HG03045 (cell line): Measurements from ENCODE around the gene CAPRIN1.

Source experiments
- ATAC-seq: cut with Tn5 transposase; IDR thresholded peaks from one replicate; pipeline ENCODE4 v1.9.1; 2021; ENCODE audit warnings: mild to moderate bottlenecking, moderate library complexity; ENCODE audit not compliant: unreplicated experiment

The CAPRIN1 gene, protein sequence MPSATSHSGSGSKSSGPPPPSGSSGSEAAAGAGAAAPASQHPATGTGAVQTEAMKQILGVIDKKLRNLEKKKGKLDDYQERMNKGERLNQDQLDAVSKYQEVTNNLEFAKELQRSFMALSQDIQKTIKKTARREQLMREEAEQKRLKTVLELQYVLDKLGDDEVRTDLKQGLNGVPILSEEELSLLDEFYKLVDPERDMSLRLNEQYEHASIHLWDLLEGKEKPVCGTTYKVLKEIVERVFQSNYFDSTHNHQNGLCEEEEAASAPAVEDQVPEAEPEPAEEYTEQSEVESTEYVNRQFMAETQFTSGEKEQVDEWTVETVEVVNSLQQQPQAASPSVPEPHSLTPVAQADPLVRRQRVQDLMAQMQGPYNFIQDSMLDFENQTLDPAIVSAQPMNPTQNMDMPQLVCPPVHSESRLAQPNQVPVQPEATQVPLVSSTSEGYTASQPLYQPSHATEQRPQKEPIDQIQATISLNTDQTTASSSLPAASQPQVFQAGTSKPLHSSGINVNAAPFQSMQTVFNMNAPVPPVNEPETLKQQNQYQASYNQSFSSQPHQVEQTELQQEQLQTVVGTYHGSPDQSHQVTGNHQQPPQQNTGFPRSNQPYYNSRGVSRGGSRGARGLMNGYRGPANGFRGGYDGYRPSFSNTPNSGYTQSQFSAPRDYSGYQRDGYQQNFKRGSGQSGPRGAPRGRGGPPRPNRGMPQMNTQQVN

DNA sequence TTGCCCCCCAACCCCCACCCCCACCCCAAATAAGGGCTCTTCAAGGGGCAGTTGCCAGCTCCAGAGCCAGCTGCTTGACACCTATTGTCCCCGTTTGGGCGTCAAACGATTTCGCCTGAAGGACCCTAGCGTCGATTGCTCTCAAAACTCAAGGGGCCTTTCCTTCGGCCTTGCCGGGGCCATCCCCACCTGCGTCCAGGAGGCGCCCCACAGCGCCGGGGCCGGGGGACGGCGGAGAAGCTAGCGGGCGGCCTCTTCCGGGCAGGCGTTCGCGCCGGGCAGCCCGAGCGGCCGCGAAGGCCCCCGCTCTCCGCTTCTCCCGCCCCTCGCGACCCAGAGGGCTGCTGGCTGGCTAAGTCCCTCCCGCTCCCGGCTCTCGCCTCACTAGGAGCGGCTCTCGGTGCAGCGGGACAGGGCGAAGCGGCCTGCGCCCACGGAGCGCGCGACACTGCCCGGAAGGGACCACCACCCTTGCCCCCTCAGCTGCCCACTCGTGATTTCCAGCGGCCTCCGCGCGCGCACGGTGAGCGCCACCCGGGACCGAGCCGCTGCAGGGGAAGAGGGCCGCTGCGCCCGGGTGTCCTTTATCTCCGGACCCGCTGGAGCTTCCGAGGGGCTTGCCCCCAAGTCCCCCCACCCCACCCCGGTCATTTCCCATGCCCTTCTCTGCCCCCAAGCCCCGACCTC, at the start of gene CAPRIN1:
TSS of gene CAPRIN1 (plus strand) at position 383 of the 687 bp plus-strand sequence. CDS start 690 bp downstream, outside the sequence.
- ATAC-seq = peak; percentile 62

DNA sequence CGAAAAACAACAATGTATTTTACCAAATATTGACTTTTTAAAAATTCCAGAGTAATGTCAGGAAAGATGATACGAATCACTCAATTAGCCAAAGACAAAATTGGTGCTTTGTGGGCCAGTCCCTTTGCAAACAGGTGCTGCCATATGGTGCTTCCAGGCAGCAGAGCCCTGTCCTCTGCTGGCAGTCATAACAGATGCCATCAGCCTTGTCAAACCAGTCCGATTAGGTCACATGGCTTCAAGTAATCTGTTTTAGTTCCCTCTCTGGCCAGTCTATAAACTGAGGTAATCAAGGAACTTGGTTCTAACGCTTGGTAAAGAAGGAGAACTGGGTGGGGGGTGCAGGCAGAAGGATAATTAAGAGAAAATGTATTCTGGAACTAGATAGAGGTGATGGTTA, 49.1 kb upstream of the CAPRIN1 start:
- no peak for ATAC-seq

DNA sequence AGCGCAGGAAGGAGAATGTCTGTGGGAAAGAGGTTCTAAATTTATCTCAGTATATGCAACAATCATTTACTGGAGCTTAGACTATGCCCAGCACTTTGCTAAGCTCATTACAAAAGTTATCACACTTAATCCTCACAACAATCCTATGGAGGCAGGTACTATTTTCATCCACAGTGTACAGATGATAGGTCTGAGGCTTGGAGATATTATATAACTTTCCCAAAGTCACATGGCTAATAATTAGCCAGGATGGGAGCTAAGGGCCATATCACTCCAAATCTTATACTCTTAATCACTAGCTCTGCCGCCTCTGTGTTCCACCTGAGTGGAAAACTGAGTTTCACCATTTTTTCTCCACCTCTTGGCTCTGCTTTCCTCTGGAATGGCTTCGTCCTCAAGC, 47.3 kb upstream of the CAPRIN1 start:
- ATAC-seq = no peak

DNA sequence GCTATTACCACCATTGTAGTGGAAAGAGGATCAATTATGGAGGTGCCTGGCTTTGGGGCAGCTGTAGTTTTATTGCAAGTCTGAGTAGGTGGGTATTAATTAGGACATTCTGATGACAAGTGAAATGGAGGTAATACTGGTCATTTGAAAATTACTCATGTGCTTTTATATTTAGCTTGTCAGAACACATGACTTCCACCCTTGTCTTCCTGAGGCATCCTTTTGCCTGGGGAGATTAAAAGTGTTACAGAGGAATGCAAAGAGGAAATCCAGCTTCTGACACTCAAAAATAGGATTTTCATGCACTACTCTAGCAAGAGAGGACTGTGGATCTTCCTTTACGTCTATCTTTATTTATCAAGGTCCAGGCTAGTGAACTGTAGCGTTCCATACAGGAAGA, 44.7 kb upstream of the CAPRIN1 start:
- no peak for ATAC-seq

DNA sequence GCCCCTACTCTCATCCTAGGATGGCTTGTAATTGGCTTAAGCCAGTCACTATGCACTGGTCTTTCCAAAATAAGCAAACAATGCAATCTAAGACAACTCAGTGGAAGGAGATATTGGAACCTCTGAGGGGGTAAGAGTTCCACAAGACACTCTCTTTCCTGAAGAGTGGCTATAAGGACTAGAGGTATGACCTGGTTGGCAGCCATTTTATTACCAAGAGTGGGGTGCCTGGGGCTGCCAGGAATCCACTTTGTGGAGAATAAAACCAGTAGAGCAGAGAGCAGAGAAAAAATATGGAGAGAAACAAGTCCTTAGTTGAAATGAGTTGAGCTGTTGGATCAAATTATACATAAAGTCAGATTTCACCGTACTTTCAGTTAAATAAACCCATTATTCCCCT, 38.8 kb upstream of the CAPRIN1 start:
- no peak for ATAC-seq

DNA sequence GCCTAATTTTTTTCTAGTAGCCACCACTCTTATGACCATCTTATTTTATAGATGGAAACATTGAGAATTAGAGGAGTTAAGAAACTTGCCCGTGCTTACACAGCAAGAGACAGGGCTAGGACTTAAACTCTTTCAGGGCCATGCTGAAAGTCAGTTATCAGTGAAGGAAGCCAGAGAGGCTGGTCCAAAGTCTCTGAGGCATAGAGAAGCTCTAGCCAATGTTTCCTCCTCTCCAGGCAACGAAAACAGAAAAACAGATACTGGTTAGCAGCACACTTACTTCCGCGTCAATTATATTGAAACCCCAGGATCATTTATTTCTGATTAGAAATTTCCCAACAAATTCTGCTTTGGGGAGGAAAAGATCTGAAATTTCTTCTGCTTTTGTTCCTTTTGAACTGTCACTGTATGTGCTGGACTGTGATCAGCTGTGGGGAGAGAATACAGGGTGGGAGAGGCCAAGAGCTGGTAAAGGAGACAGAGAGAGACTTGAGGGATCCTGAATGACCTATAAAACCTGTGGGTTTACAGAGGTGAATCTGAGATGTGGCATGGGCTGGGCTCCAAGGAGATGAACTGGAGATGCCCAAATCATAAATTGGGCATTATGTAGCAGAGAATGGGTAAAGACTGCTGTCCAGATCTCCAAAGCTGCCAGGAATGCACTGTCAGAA, 37.5 kb upstream of the CAPRIN1 start:
- no peak for ATAC-seq

DNA sequence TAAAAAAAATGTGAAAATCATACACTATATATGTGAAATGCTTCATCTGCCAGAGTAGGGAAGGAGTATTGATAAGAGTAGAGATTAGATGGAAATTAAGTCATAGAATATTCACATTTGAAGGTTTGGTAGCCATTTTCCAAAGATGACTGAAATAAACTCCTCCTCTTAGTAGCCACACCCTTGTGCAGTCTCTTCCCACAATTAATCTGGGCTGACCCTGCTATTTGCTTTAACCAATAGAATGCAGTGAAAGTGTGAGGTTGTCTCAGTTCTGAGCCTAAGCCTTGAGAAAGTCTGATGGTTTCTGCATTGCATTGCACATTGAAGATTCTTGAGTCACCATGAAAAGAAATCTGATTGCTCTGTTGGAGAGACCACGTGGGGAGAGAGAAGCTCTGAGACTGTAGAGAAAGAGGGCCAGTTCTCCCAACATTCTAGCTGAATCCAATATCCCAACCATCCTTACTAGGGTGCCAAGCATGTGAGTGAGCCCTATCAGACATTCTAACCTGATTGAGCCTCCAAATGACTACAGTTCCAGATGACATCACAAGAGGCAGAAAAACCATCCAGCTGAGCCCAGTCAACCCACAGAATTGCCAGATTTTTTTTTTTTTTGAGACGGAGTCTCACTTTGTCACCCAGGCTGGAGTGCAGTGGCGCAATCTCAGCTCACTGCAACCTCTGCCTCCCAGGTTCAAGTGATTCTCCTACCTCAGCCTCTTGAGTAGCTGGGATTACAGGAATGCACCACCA, 29.4 kb upstream of the CAPRIN1 start:
- ATAC-seq = no peak

DNA sequence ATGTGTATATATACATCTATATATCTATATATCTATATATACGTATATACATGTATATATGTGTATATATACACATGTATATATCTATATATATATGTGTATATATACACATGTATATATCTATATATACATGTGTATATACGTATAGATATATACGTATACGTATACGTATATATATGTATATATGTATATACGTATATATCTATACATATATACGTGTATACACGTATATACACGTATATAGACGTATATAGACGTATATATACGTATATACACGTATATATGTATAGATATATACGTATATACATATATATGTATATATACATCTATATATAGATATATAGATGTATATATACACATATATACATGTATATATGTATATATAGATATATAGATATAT, 25.1 kb upstream of the CAPRIN1 start:
- no peak for ATAC-seq

DNA sequence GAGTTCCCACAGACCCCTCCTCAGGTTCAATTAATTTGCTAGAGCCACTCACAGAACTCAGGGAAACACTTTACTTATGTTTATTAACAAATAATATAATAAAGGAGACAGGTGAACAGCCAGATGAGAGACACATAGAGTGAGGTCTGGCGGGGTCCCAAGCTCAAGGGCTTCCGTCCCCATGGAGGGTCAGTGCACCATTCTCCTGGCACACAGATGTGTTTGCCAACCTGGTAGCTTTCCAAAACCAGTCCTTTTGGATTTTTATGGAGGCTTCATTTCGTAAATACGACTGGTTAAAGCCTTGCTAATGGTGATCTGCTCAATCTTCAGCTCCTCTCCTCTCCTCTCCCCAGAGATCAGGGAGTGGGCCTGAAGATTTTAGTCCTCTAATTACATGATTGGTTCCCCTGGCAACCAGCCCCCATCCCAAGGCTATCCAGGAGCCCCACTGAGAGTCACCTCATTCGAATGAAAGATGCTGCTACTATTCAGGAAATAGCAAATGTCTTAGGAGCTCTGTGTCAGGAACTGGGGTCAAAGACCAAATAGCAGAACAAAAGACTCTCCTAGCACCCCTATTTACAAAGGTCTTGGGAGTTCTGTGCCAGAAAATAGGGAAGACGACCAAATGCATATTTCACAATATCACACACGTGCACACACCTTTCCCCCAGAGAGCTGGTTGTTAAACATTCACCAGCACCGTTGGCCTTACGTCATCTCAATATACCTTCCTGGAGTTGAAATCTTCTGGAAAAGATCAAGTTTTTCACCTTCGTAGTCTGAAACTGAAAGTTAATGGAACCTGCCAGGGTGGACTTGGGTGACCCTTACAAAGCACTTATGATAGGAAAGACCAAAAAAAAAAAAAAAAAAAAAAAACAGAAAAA, 23.8 kb upstream of the CAPRIN1 start:
- ATAC-seq = no peak

DNA sequence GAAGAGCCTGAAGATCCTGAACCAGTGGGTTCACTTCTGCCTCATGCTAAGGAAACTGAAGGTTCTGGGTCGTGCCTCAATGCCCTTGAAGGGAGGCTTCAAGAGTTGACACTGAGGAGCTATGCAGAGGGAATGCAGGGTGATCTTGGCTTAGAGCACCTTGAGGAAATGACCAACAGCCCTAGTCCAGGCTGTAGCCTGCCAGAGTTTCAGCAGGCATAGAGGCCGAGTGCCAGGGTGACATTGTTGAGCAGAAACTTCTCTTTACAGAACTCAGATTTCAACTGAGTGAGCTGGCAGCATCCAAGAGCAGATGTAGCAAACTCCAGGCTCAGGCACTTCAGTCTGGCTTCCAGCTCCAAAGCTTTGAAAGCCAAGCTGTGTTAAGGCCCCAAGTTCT, 23.1 kb upstream of the CAPRIN1 start:
- ATAC-seq = no peak

DNA sequence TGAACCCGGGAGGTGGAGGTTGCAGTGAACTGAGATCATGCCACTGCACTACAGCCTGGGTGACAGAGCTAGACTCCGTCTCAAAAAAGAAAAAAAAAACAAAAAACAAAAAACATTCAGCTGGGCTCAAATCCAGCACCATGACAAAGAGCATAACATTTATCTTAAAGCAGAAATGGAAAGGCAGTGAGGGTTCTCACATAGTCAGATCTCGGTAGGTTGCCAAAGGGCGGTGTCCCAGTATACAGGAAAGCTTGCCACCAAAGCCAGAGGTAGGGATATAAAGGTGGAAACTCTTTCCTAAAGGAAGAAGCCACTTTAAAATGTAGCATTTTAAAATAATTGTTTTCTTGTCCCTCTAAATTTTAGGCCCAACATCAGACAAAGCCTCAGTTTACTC, 22.4 kb upstream of the CAPRIN1 start:
- ATAC-seq = no peak

DNA sequence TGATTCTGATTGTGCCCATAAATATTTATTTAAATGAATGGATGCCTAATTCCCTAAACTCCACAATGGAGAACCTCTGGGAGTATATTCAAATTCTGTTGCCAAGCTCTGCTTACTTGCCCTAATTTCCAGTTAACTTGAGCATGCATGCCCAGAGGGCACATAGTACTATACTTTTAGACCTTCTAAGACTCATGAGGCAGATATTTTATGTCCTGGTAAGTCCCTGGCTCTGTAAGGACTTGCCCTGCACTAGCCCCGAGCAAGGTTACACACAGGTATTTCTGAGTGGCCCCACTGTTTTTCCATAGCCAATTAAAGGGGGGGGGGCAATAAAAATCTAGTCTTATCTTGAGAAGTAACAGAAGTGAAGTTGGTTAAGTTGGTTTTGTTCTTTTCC, 21.1 kb upstream of the CAPRIN1 start:
- no peak for ATAC-seq

DNA sequence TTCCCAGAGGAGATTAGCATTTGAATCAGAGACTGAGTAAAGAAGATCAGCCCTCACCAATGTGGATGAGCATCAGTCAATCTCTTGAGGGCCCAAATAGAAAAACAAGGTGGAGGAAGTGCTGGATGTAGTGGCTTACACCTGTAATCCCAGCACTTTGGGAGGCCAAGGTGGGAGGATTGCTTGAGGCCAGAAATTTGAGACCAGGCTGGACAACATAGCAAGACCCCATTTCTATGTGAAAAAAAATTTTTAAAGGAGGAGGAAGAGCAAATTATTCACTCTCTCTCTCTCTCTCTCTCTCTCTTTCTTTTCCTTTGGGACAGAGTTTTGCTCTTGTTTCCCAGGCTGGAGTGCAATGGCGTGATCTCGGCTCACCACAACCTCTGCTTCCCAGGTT, 18.1 kb upstream of the CAPRIN1 start:
- no peak for ATAC-seq

DNA sequence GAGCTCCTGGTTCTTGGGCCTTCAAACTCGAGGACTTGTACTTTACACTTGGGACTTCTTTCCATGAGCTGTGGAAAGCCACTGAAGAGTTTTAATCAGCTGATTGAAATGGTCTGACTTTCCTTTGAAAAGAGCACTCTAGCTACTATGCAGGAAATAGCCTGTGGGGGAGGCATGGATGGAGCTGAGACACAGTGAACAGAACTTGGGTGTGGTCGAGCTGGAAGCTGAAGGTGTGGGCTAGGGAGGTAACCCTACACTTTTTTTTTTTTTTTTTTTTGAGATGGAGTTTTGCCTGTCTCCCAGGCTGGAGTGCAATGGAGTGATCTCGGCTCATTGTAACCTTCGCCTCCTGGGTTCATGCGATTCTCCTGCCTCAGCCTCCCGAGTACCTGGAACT, 17.5 kb upstream of the CAPRIN1 start:
- ATAC-seq = no peak

DNA sequence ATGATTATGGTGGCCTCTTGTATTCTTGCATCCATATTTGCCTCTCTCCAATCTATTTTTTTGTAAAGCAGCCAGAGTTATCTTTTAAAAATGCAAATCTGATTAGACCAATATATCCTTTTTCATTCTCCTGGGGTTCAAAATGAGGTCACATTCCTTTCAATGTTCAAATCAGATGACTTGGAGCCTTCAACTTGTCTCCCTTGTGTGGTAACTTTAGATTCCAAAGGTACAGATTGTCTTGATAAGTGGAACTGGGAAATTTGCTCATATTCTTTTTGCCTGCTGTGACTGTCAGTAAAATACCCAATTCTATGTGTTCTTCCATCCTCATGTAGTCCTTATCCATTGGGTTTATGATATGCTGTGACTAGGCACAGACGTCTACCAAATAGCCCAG, 15.1 kb upstream of the CAPRIN1 start:
- ATAC-seq = no peak

DNA sequence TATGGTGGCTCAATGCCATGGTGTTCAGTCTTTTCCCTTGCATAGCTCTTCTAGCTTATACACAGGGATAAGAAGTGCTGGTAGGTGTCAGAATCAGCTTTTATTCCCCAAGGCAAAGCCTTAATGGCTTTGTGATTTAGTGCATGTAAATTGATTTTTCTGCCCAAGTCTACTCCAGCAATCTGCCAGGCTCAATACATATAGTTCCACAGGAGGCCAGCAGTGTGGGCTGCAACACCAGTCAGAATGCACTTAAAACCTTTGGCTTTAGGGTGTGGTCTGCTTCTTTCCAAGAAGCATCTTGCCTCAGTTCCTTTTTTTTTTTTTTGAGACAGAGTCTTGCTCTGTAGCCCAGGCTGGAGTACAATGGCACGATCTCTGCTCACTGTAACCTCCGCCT, 14.5 kb upstream of the CAPRIN1 start:
- ATAC-seq = no peak

DNA sequence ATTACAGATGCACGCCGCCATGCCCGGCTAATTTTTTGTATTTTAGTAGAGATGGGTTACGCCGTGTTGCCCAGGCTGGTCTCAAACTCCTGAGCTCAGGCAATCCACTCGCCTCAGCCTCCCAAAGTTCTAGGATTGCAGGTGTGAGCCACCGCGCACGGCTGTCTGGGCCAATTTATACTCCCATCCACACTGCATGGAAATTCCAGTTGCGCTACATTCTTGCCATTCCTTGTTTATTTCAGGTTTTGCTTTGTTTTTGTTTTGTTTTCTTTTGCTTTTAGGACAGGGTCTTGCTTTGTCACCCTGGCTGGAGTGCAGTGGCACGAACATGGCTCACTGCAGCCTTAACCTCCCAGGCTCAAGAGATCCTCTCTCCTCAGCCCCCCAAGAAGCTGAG, 11.0 kb upstream of the CAPRIN1 start:
- ATAC-seq = no peak

DNA sequence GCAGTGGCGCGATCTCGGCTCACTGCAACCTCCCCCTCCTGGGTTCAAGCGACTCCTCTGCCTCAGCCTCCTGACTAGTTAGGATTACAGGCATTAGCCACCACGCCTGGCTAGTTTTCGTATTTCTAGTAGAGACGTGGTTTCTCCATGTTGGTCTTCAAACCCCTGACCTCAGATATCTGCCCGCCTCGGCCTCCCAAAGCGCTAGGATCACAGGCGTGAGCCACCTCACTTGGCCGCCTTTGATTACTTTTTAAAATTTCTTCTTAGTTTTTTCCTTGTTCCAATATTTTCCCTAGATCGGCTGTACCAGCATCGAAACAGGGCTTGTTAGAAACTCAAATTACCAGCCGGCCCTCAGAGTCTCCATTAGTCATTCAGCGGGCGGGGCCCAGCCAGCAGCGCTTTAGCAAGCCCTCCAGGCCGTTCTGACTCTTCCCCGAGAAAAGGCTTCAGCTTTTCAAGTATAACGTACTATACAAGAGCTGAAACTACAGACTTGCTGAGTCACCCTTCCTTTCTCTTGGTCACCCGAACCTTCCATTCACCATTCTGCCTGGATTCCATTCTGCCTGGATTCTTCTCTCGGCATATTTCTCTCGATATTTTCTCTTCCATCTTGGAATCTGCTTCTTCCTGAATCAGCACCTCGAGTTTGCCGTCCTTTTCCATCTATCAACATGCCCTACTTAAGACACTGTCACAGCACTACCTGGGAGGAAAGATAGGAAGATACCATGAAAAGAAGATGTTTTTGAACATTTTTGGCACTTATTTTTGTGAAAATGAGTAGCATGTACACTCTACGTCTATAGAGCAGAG, 6.7 kb upstream of the CAPRIN1 start:
- no peak for ATAC-seq

DNA sequence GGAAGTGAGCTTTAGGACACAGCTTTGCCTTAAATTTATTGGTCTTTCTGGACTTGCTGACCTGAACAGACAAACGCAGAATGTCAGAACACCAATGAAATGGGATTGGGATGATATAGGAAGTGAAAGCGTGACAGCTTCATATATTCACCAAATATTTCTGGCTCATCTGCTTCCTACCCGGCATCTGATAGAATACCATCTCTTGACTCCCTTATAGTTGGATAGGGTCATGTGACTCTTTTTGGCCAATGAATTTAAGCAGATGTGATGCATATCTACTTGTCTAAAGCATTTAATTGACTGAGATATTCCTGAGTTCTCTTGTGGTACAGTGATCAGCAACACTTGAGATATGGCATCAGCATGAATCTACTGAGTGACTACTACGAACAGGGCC, 2.5 kb upstream of the CAPRIN1 start:
- ATAC-seq = no peak
